Measurements from ENCODE around the gene PITX2. TPM values are rescaled to one million over a fixed set of nuclear protein-coding genes. Genes with fewer than 3 reads are reported as not detected.

The PITX2 gene
- total and polyA plus RNA-seq, 10 of the 15 experiments (the other 5 are each of a cell fraction or from before 2014, with no cell fraction given): not detected

DNA sequence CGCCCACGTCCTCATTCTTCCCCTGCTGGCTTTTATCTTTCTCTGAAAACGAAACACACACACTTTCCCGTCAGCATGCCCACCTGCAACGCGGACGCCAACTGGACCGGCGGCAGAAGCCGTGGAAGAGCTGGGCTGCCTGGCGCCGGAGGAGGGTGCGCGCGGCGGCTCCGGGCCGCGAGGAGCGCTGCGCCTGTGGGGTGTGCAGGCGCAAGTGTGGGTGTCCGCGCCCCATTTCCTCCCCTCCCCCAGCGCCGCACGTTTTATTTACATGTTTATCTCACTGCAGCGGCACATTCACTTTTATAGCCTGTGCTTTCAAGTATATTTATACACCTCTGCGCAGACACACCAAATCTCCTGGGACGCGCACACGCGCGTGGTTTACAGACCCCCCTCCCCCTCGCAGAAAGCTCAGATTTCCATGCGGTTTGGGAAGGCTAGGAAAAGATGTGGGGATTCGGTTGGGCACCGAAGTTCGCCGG, 1.5 kb downstream of the PITX2 start:
- H3K4me2 ChIP-seq (ENCODE audit: control insufficient read depth, insufficient read depth): no peak overlapping the region

More for the DNA sequence above, 1.5 kb downstream of the PITX2 start:
- Histone ChIP-seq H3K4me3 (no peak overlapping the region), H3K27me3 (replicated peaks in 1 of 2; ENCODE audit: control insufficient read depth in 2 of 2, insufficient read depth in 2 of 2, low read length in 1 of 2) (peaks cover 21 to 26% of the 10 kb centered on the region in 2 experiments), H3K9ac (ENCODE audit: control insufficient read depth, insufficient read depth, low read length) (no peak overlapping the region), H4K20me1 (ENCODE audit: control insufficient read depth, insufficient read depth) (no peaks in the 10 kb centered on the region), H3K27ac (ENCODE audit: control insufficient read depth, insufficient read depth) (no peak overlapping the region), H2AFZ (ENCODE audit: control insufficient read depth, low read depth, low read length) (no peak overlapping the region), H3K9me3 (replicated peaks; ENCODE audit: control insufficient read depth, insufficient read depth, low read length) (peaks cover 7% of the 10 kb centered on the region; the same call in 2 of the 3 replicates), H3K79me2 (ENCODE audit: control insufficient read depth, insufficient read depth, low read length) (no peaks in the 10 kb centered on the region), H3K4me1 (ENCODE audit: control insufficient read depth, insufficient read depth, low read length) (no peaks in the 10 kb centered on the region), H3K36me3 (ENCODE audit: control insufficient read depth in 2 of 2, insufficient read depth in 2 of 2, low read length in 1 of 2) (no peaks in the 10 kb centered on the region)
- ChIA-PET RAD21 (ENCODE audit: unreplicated experiment) (no interaction called here), CTCF (interaction anchor here (0.6 kb wide), 1 partner anchor 37 kb away, joined by 3 read pairs; no protein-coding TSS in a partner anchor), POLR2A (no interaction called here), SMC1A (ENCODE audit: uncharacterized antibody, unreplicated experiment) (no interaction called here)
- WGBS (ENCODE audit: insufficient coverage, insufficient replicate concordance, low lambda C conversion rate, missing lambda C conversion rate): 65% methylated on average over 39 of the region's 40 CpGs
- in situ Hi-C loops (cut with MboI): no loop called here
- no TSS peak for BruUV-seq (replicated peaks)
- no peak for DNase-seq (ENCODE audit: low read depth, low spot score)
- intact Hi-C loops (cut with micrococcal nuclease; ENCODE audit: unreplicated experiment): no loop called here
- TF ChIP-seq MTA3 (IDR thresholded peaks at IDR 0.05; ENCODE audit: borderline replicate concordance, low read length) (no peak), ZNF24 (IDR thresholded peaks at IDR 0.05) (no peak), ZNF217 (IDR thresholded peaks at IDR 0.05) (no peak), SRF (IDR thresholded peaks at IDR 0.05; ENCODE audit: low read depth in 2 of 2, low read length in 2 of 2) (no peak), TBL1XR1 (IDR thresholded peaks at IDR 0.05; ENCODE audit: low read depth, low read length) (no peak)
- TF ChIP-seq, protein P1, sequence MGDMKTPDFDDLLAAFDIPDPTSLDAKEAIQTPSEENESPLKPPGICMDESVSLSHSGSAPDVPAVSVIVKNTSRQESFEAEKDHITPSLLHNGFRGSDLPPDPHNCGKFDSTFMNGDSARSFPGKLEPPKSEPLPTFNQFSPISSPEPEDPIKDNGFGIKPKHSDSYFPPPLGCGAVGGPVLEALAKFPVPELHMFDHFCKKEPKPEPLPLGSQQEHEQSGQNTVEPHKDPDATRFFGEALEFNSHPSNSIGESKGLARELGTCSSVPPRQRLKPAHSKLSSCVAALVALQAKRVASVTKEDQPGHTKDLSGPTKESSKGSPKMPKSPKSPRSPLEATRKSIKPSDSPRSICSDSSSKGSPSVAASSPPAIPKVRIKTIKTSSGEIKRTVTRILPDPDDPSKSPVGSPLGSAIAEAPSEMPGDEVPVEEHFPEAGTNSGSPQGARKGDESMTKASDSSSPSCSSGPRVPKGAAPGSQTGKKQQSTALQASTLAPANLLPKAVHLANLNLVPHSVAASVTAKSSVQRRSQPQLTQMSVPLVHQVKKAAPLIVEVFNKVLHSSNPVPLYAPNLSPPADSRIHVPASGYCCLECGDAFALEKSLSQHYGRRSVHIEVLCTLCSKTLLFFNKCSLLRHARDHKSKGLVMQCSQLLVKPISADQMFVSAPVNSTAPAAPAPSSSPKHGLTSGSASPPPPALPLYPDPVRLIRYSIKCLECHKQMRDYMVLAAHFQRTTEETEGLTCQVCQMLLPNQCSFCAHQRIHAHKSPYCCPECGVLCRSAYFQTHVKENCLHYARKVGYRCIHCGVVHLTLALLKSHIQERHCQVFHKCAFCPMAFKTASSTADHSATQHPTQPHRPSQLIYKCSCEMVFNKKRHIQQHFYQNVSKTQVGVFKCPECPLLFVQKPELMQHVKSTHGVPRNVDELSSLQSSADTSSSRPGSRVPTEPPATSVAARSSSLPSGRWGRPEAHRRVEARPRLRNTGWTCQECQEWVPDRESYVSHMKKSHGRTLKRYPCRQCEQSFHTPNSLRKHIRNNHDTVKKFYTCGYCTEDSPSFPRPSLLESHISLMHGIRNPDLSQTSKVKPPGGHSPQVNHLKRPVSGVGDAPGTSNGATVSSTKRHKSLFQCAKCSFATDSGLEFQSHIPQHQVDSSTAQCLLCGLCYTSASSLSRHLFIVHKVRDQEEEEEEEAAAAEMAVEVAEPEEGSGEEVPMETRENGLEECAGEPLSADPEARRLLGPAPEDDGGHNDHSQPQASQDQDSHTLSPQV (IDR thresholded peaks at IDR 0.05): no peak
- no peak for FAIRE-seq
- ATAC-seq: no peak
